Effector CD8-positive, alpha-beta T cell (primary cell): ENCODE measurements around the gene LETM1.

Source experiments
- DNase-seq: peaks from one replicate; lab custom pipeline; 2025; lab: John Stamatoyannopoulos, UW

Gene LETM1

GRCh38 chr4:1795299-1796195 is 60.4 kb downstream of the LETM1 start:
- no peak for DNase-seq

GRCh38 chr4:1794809-1795298 is 61.1 kb downstream of the LETM1 start:
- DNase-seq: no peak

DNA sequence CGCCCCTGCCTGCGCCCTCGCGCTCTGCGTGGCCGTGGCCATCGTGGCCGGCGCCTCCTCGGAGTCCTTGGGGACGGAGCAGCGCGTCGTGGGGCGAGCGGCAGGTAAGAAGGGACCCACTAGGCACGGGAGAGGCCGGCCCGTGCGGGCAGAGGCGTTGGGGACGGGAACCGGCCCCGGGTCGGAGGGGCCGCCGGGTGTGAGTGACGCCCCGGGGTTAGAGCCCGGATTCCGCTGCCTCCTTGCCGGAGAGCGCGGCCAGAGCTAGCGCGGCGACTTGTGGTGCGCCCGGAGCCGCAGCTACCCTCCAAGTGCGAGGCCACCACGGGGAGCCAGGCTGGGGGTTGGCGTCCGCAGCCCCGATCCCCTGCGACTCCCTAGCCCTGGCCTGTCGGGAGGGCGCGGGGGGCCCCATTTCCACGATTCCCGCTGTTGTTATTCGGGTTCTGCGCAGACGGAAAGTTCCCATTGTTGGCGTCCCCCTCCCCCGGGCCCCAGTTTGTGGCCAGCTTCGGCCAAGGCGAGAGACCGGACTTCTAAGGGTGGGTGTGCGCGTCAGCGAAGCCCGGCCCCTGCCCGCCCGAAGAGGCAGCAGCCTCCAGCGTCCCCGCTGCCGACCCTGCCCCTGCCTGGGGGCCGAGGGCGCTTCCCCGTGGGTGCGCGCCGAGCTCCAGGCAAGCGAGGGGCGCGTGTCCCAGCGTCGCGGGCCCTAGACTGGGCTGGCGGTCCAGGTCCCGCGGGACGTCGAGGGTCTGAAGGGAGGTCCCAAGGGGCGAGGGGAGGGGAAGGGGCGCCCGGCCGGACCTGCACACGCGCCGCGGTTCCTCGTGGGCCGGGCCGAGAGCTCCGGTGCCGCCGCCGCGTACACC is 61.8 kb downstream of the LETM1 start:
- no peak for DNase-seq

GRCh38 chr4:1793496-1793840 is 62.5 kb downstream of the LETM1 start:
- DNase-seq: peak; percentile 31

DNA sequence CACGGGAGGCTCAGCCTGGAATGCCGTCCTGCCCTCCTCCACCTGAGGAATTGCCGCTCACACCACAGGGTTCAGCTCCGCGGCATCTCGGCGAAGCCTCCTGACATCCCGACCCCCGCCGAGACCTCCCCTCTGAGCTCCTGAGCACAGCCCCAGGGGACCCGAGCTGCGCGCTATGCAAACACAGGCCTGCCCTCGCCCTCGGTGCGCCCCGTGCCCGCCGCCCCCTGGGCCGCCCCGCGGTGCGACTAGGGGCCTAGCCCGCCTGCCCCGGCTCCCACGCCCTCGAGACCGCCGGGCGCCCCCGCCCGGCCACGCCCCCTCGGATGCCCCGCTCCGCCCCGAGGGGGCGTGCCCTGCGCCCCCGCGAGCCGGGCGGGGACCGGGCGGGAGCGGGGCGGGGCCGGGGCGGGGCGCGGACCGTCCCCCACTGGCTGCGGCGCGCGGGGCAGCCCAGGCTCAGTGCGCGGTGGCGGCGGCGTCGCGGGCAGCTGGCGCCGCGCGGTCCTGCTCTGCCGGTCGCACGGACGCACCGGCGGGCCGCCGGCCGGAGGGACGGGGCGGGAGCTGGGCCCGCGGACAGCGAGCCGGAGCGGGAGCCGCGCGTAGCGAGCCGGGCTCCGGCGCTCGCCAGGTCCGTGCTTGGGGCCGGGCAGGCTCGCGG is 63.0 kb downstream of the LETM1 start, which contains the start of gene FGFR3:
TSS of gene FGFR3 (plus strand) at position 462 of the 664 bp plus-strand sequence. CDS start 642 bp downstream, outside the sequence.
- peak; percentile 16 for DNase-seq

DNA sequence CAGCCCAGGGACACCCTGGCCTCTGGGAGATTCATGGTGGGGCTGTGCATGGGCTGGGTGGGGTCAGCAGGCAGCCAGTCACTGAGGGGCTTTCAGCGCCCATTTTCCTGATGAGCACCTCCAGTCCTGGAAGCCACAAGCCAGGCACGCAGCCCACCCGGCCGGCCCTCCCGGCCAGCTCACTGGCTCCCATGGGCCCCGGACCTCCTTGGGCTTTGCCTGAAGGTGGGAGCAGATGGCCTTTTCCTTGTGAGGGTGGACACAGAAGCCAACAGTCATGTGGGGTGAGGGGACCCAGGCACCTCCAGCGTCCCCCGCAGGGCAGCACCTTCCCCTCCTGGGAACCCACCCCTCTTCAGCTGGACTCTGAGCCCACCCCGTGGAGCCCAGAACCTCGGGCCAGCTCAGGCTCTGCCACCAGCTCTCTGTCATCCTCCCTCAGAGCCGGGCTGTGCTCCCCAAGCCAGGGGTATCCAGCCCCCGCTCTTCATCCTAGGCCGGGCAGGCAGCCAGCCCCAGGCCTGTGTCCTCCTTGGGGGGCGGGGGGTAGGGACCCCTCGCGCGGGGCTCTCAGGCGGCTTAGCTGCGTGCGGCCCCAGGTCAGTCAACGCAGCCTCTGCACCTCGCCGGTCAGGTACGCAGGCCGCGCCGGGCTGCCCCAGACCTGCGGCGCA is 63.7 kb downstream of the LETM1 start:
- DNase-seq: no peak

- no peak for DNase-seq
Measured at GRCh38 chr4:1790005-1790404, 66.0 kb downstream of the LETM1 start.

DNA sequence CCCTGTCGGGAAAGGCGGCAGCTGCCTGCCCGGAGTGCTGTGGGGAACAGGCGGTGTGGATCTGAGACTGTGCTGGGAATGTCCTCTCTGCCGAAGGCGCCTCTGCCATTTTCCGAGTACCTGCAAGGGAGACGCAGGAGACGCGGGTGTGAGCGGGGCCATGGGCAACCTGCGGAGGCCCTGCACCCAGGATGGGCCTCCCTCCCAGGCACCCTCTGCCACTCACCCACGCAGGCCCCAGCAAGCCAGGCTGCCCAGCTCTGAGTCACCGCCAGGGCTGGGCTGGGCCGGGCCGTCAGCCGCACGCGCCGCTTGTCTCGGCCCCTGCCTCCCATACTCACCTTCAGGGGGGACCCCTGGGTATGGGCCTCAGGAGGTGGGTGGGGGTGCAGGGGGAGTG is 66.4 kb downstream of the LETM1 start:
- DNase-seq: no peak

DNA sequence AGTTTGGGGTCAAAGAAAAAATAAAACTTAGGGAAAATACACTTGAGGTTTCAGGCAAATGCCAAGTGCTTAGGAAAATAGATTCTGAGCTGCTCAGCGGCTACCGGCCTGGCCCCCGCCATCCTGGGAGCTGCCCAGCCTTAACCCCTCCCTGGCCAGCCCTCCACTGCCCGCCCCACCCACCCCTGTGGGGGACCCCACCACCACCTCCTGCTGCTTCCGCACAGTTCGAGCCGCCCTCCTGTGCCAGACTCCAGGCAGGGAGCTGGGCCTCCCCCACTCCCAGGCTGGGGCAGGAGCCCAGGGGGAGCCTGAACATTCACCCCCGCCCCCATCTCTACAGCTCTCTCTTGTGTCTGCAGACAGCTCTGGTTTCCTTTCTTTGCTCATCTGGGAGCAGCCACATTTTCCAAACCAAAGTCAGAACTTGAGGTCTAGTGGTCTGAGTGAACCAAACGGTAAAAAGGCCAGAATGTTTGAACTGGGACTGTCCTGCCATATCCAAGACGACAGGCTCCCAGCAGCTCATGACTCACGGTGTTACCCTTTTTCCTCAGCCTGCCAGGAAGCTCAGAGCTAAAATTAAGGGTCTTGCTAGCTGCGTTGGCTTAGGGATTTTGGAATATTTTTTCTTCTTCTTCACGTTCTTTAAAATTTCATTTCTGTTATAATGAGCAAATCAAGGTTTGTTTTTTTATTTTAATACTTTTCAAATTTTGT is 67.5 kb downstream of the LETM1 start:
- no peak for DNase-seq

- DNase-seq: no peak
Measured at GRCh38 chr4:1787411-1788077, 68.4 kb downstream of the LETM1 start.

- DNase-seq: no peak
Measured at GRCh38 chr4:1786544-1787362, 69.2 kb downstream of the LETM1 start.

- DNase-seq: no peak
Measured at GRCh38 chr4:1785592-1785991, 70.4 kb downstream of the LETM1 start.

DNA sequence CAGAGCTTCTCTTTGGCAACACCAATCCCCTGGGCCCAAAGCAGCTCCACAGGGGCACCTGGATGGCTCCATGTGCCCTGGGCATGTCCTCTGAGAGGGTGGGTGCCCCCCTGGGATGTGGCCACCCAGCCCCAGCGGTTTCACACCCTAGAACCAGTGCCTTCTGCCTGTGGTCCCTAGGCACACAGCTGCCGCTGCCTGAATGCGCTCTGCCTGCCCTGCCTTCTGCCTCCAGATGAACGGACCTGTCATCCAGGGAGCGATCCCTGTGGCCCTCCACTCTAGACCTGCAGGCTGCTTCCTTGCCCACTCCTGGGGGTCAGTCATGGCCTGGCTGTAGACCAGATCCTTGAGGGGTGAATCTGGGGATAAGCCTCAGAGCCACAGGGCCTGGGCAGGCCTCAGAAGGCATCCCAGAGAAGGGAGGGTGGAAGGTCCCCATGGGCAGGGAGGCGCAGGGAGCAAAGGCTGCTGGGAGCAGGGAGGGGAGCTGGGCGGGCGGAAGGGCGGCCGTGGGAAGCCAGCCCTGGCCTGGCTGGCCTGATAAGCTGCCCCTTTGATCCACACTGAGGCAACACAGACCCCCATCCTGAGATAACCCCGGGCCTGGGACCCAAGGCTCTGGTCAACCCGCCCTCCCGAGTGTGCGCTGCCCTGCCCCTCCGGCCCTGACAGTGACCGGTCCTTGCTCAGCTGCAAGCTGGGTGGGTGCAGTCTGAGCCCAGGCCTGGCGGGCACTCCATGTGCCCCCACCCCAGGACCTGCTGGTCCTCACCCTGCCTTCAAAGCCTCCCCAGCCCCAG is 71.0 kb downstream of the LETM1 start:
- DNase-seq: no peak

DNA sequence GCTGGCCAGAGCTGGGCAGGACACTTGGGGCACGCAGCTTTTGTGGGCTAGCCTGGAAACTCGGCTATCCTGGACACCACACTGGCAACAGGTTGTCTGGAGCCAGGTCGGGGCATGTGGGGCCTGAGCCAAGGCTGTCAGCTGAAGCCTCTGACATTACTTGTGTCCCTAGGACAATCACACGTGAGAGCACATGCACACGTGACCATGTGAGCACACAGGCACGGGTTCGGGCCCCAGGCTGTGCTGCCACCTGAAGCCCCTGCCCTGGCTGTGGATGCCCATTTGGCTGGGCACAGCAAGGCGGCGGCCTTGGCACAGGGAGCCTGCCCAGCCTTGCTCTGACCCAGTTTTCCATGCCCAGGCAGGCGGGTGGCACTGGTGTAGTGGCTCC is 71.6 kb downstream of the LETM1 start:
- no peak for DNase-seq

DNA sequence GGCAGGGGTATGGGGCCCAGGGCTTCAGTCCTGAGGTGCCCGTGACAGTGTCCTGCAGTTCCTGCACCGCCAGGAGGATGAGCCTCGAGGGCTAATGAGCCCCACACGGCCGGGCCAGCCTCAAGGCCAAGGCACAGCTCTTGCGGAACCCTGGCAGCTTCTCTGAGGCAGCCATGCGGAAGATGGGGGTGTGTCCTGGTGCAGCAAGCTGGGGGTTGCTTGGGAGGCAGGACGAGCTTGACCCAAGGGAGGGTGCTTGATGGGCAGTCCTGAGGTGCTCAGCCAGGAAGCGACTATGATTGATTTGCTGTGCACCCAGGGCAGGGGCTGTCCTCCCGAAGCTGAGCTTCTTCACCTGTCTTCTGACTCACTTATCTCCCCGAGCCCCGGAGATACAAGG is 72.0 kb downstream of the LETM1 start:
- no peak for DNase-seq

- no peak for DNase-seq
Measured at GRCh38 chr4:1783015-1783414, 72.9 kb downstream of the LETM1 start.

DNA sequence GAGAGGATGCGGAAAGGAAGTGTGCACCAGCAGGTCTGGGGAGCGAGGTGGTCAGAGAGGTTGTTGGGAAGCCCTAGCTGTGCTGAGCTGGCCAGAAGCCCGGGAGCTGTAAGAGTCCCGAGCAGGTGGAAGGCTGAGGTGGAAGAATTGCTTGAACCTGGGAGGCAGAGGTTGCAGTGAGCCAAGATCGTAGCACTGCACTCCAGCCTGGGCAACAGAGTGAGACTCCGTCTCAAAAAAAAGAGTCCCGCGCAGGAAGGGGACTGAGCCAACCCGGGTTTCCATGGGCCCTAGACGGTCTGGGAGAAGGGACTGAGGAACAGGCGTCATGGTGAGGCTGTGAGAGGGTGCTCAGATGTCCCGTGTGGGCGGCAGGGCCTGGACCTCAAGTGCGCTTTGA is 75.5 kb downstream of the LETM1 start:
- no peak for DNase-seq

GRCh38 chr4:1779588-1780382 is 76.2 kb downstream of the LETM1 start:
- no peak for DNase-seq
